GM21529 (cell line): ENCODE measurements around the gene SCUBE1.
"Not testable (repeated sequence)": the region's sequence is repeated elsewhere in the genome, so short reads cannot be mapped to it uniquely, and the experiment has no call there.

Experiments
- ATAC-seq: cut with Tn5 transposase; IDR thresholded peaks from one replicate; pipeline ENCODE4 v1.9.1; 2021; ENCODE audit not compliant: unreplicated experiment

SCUBE1 gene

DNA sequence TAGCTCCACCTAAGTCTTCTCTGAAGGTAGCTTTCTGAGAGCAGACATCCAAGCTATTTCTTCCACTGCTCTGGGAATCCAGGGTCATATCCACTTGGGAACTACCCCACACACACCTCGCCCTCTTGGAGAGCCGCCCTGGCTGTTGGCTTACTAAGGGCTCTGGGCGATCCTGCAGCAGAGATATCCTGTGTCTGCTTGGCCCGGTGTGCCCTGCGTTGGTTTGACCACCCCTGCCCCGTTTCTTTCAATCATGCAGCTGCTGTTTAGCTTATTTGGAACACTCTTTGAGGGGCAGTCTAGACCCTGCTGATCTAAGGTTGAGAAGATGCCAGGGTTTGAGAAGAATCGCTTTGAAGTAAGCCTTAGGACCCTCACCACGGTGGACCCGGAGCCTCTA, 17.4 kb upstream of the SCUBE1 start:
- no peak for ATAC-seq

DNA sequence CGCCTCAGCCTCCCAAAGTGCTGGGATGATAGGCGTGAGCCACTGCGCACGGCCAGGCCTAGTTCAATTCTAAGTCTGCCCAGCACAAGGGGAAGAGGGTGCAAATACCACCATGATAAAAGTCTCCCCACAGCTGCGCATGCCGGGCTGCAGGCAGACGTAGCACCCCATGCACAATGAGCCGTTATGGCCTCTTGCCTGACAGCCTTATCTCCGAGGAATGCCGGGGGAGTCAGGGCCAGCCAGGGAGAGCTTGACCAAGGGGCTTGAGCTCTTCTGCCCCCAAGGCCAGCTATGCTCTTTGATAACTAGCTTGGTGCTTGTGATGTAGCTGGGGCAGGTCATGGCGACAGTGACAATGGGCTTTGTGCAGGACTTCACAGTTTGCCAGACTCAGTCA, 13.7 kb upstream of the SCUBE1 start:
- ATAC-seq: no peak

DNA sequence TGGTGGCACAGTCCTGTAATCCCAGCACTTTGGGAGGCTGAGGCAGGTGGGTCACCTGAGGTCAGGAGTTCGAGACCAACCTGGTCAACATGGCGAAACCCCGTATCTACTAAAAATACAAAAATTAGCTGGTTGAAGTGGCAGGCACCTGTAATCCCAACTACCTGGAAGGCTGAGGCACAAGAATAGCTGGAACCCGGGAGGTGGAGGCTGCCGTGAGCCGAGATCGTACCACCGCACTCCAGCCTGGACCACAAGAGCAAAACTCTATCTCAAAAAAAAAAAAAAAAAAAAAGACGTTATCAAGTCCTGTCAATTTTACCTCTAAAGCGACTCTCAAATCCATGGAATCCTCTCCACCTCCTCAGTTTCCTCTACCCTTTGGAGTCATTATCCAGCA, 12.5 kb upstream of the SCUBE1 start:
- not testable (repeated sequence) for ATAC-seq

DNA sequence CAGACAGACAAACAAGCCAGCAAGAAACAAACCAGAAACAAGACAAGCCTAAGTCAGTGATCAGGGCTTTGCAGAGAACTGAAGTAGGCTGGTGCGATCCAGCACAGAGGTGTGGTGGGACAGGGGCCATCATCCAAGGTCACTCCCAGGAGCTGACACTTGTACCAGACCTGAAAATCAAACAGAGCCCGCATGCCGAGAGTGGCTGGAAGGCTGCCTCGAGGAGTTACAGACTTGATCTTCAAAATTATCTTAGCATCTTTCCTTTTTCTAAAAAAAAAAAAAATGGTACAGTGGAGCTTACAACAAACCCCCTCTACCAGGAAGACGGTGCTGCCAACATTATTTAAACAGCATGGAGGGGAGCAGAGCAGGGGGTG, 8.8 kb upstream of the SCUBE1 start:
- no peak for ATAC-seq

DNA sequence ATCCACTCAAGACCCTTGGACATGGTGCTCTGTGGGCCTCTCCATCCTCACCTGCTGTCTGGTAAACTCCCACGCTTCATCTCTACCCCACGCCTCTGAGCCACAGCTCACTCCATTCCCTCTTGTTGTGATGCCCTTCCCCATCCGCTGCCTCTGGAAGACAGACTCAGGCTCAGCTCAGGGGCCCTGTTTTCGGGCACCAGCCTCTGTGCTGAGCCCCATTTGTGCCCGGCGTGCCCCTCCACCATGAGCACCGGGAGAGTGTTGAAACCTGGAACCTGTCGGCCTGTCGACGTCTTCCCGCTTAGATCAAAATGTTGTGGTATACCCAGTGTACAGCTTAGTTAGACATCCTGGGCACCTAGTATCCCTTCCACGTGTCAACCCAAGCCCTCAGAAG, 6.5 kb upstream of the SCUBE1 start:
- ATAC-seq: no peak

DNA sequence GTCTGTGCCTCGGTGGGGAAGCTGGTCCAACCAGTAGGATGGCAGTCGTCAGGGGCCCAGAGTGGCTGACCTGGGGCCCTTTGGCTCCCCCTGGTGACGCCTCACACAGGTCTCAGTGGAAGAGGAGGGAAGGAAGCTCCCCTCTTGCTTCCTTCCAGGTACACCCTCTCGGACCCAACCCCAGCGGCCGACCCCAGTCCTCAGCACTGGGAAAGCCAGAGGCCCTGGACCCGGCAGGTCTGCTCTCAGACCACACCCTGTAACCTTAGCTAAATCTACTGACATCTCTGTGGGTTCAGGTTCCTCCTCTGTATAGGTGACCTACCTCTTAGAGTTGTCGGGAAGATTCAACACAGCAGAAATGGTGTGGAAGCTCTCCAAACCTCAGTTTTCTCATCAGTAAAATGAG, 3.4 kb upstream of the SCUBE1 start:
- no peak for ATAC-seq

DNA sequence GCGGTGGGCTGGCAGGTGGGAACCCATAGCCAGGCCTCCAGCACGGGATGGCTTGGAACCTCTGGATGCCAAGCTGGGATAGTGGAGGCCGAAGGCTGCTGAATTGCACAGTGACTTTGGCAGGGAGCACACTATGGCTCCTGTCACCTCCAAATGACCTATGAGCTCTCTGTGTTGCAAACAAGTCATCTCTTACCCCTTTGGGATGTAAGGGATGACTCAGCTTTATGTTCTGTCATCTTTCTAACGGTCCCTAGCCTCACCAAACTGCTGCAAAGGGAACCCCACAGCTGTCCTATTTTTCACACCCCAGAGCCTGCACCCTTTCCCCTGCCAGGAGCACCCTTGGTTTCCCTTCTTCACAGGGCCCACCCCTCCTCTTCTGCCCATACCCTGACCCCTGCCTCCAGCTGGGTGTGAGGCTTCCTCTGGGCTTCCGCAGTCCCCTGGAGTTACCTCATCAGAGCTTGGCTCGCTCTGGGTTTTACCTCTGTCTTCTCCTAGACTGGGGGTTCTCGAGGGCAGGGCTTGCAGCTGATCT, 2.7 kb upstream of the SCUBE1 start:
- no peak for ATAC-seq

DNA sequence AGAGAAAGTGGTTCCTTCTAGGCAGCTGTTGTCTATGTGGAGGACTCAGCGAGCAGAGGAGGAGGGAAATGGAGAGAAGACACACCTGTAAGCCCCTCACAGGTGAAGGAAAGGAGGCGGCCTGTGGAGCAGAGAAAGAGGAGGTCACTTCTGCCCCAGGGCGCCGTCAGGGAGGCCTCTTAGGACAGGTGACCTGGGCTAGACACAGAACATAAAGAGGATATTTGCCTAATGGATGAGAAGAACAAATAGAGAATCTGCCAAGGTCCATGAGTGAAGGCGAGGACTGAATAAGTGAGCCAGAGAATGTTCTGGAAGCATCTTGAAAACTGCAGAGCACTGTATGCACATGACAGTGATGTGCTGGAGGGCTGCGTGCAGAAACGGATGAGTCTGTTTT, 2.2 kb upstream of the SCUBE1 start:
- ATAC-seq: no peak

DNA sequence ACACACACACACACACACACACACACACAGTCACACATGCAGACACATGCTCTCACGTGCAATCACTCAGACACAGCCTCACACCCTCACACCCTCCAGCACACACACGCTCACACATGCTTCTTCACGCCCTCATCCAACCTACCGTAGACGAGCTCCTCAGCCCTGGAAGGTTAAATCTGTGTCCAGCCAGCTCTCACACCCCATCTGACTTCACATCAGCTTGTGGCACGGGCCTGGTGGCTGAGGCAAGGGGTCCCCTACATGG, 1.3 kb upstream of the SCUBE1 start:
- ATAC-seq: no peak

DNA sequence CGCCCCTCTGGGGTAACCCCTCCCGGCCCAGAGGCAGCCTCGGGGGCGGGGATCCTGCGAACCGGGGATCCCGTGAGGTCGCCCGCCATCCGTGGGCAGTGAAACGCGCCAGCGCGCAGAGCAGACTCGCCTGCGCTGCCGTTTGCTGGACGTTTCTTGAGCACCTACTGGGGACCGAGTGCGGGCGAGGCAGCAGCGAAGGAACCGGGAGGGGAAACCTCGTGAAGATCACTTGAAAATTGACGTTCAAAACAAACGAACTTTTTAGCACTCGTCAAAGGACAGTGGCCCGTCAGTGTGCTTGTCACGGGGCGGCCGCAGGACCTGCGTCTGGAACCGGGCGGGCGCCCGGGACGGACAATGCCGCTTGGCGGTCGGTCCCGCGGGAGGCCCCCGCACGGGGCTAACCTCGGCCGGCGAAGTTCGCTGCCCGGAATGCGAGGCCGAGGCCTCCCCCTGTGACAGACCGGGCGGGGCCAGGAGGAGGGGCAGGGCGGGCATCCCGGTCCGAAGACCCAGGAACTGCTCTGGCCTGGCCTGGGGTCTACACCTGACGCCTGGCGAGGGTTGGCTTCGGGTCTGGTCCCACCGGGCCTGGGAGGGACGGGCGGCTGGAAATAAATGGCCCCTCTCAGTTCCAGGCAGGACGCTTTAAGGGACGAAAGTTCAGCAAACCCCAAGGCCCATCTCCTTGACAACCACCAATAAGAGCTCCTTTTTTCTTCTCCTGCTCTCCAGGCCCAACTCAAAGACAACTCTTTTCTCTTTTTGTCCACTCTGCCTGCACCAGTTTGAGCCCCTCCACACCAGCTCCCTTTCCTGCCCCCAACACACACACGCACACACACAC, 723 bp upstream of the SCUBE1 start:
- no peak for ATAC-seq

DNA sequence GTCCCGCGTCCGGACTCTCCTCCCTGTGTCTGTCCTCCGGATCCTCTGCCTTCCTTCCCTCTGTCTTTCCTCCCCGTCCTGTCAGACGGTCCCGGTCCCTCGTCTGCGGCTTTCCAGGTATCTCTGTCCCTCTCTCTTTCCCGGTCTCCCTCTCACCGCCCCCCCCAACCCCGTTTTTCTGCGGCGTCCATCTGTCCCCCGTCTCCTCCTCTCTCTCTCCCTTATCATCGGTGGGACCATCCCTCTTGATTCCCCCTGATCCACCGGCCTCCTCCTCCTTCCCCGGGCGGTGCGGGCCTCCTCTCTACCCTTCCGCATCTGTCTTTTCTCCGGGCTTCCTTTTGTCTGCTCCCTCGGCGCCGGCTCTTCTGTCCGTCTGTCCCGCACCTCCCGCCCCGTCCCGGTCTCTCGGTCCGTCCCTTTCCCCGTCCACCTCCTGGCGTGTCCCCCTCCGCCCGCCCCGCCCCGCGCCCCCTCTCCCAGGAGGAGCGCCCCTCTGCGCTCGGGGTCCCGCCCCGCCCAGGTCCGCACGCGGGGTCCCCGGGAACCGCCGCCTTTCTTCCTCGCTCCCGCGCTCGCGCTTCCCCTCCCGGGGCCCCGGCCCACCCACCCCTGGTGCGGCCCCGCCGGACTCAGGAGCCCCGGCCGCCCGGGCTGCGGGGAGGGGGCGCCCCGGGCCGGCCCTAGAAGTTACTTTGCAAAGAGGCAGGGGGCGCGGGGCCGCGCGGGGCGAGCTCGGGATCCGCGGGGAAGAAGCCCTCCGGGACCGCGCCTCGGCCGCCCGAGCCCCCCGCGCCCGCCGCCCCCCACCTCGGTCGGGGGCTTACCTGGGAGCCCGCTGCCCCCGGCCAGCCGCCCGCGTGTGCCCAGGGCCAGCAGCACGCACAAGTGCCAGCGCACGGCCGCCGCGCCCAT, 568 bp downstream of the SCUBE1 start:
- no peak for ATAC-seq

DNA sequence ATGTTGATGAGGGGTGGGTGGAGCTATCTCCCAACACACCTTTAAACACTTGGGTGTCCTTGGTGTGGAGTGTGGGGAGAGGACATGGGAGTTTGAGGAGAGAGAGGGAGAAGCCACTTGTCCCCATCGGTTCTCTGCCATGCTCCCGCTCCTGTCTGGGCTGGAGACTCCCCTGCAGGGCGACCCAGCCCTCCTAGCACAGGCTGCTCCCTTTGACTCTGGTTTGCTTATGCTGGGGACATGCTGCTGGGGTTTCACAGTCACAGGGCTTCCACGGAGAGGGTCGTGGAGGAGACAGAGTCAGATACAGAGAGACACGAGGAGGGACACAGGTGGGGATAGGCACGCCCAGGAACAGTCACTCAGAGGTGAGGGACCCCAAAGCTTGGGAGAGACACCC, 1.6 kb downstream of the SCUBE1 start:
- no peak for ATAC-seq

DNA sequence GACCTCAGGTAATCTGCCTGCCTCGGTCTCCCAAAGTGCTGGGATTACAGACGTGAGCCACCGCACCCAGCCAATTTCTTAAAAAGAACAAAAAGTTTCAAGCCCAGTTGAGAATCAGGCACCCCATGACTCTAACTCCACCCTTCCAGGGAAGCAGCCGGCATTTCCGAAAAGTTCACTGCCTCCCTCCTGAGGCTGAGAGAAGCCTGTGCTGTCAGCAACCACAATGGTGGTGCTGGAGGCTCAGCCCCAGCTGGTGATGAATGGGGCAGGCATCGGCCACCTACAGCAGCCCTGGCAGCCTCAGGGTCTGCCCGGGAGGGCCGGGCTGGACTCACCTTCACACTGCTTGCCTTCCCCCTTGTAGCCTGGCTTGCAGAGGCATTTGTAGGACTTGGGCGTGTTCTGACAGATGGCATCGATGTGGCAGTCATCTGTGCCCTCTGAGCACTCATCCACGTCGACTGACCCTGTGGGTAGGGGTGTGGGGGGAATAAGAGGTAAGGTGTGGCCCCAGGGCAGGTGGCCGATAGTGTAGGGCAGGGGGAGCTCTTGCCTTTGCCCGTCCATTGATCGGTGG, 4.3 kb downstream of the SCUBE1 start:
- no peak for ATAC-seq

DNA sequence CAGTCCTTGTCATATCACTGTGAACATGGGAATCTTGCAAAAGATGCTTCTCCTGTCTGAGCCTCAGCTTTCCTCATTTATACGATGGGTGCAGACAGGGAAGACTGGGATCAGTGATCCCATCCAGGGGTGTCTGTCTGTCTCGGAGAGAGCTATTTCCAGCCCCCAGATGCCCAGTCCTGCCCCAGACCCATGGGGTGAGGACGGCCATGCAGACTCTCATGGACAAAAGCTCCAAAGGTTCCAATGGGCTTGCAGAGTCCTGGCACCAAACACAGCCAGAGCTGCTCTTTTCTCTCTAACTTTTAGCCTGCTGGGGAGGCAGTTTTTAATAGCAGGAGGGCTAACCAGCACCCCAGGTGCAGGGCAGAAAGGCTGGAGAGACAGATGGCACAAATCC, 5.2 kb downstream of the SCUBE1 start:
- ATAC-seq: no peak

DNA sequence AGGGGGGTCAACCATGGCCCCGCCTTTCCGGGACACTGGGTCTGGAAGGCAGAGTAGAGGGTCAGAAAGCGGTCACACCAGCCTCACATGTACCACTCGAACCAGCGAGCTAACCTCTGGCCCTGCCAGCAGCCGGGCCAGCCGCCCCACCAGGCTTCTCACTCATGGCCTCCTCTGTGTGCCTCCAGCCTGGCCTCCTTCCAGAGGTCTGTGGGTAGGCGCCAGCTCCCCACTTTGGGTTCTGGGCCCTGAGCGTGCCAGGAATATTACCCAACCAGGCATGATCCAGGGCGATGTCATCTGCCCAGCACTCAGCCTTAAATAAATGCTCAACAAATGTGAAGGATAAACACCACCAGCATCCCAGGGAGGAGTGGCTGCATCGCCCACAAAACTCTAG, 5.8 kb downstream of the SCUBE1 start:
- no peak for ATAC-seq

DNA sequence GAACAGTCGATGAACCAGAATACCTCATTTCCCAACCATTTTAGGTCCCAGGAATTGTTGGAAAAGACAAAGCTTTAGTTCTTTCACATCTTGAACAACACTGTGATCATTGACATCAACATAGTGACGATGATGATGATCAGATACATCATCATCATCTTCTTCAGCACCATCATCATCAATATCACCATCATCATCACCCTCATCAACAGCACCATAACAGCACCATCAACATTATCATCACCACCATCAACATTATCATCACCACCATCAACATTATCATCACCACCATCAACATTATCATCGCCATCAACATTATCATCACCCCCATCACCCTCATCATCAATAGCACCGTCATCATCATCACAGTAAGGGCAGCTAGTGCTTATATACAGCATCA, 8.8 kb downstream of the SCUBE1 start:
- no peak for ATAC-seq

DNA sequence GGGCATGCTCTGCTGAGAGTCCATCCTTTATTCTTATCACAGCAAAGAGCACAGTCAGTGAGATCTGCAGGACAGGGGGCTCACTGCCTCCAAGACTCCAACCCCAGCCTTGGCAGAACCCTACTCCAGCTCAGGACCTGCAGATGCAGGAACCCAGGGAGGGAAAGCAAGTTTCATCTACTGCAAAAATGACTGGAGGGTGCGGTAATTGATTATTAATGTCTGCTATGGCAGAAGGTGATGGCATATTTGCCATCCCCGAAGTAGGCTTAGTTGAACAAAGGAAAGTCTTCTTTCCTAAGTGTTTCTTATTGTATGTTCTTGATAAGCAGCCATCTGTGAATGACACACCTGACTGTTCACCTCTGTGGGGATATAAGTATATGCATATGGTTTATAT, 9.2 kb downstream of the SCUBE1 start:
- ATAC-seq: no peak

DNA sequence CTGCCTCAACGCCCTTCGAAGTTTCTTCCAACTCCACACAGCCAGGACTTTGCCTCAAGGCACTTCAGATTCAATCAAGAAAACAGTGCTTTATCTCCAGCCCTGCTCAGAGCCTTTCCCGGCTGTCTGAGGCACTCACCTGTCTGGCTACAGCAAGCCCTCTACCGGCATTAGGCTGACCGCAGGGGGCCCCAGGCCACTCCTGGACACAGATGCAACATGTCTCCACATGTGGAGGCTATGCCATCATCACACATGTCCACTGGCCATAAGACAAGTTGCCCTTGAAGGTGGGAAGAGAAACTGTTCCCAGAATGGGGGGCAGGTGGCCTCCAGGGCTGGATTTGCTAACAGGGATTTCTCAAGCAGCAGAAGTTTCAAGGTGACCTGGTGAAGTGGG, 10.0 kb downstream of the SCUBE1 start:
- ATAC-seq: no peak

DNA sequence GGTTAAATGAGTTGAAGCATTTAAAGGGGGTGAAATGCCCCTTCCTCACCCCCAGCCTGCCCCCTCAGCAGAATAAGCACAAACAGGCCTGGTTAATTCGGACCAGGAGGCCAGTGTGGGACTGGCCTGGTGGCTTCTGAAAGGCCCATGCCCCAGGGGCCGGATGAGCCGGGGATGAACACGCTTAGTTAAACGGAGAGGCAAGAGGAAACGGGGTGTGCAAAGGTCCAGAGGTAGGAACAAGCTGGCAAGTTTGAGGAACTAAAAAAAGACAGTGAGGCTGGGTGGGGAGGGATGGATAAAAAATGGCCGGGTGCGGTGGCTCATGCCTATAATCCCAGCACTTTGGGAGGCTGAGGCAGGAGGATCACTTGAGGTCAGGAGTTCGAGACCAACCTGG, 11.5 kb downstream of the SCUBE1 start:
- ATAC-seq: no peak

DNA sequence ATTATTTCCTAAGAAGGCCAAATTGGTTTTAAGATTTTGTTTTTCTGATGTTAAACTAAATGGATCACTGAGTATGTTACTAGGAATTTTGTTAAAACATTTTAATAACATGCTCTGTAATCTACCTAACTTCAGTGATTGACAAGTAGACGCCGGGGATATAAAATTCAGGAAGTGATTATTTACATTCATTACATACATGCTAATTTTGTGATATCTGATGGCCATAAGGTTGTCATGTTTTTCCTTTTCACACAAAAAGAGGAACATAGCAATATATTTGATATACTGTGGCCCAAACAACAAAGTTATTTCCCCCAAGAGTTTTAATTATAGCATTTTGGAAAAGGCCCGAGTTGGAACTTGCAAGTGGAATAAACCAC, 12.1 kb downstream of the SCUBE1 start:
- ATAC-seq: no peak

DNA sequence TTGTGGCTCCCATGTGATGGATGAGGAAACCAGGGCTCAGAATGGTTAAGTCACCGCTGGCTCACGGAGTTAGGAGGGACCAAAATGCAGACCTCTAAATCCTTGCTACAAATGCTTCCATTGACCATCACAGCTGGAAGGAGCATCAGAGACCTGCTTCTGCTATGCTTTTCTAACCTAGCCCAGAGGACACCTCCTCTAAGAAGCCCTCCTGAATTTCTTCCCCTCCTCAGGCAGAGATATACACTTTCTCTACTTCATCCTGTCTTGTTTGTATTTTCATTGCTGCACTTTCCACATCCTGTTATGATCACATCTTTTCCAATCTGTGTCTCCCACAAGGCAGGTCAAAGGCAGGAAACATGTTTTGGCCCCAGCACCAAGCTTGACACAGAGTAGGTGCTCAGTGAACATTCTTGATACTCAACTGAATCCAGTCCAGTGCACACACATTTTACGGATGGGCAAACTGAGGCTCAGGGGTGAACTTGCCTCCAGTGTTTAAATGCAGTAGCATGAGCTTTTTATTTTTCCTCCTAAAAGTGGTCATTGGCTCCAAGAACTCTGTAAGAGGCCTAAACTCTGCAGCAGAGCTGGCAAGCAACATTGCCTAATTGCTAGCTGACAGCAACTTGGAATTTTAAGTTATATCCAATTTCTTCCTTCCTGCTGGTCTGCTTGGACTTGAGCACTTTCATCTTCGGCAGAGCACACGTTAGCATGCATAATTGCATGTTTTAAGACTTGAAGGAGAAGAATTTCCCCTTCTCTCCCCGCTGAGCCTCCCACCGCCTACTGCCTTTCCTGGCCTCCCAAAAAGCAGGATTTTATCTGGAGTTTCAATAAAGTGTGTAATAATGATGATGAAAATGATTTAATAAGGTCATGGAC, 12.7 kb downstream of the SCUBE1 start:
- no peak for ATAC-seq
